Measurements from ENCODE around the gene APBB2. TPM values are rescaled to one million over a fixed set of nuclear protein-coding genes. Genes with fewer than 3 reads are reported as not detected.

APBB2 gene
- total and polyA plus RNA-seq, 10 of the 15 experiments (the other 5 are each of a cell fraction or from before 2014, with no cell fraction given), result 2.7 to 24.6 (median 19.0) TPM

GRCh38 chr4:41102414-41103092, 111.8 kb downstream of the APBB2 start:
- FAIRE-seq (no peak), ATAC-seq (no peak), DNase-seq (ENCODE audit: low read depth, low spot score) (no peak)
- intact Hi-C loops (cut with micrococcal nuclease; ENCODE audit: unreplicated experiment), result no loop called here
- H2AFZ ChIP-seq (ENCODE audit: control insufficient read depth, low read depth, low read length), result no peak overlapping the region
- H3K9me3 ChIP-seq (replicated peaks; ENCODE audit: control insufficient read depth, insufficient read depth, low read length), result no peaks in the 10 kb centered on the region; the same call in 2 of the 3 replicates
- TF ChIP-seq MEF2A (IDR thresholded peaks at IDR 0.05; ENCODE audit: insufficient read depth, low read depth, low read length) (no peak), EGR1 (IDR thresholded peaks at IDR 0.05; ENCODE audit: borderline replicate concordance in 1 of 2, low read depth in 2 of 2, low read length in 2 of 2) (no peak), RB1 (IDR thresholded peaks at IDR 0.05; ENCODE audit: borderline replicate concordance) (no peak), BMI1 (IDR thresholded peaks at IDR 0.05; ENCODE audit: borderline replicate concordance) (no peak), SP1 (IDR thresholded peaks at IDR 0.05; ENCODE audit: low read depth, low read length) (no peak), SMC3 (IDR thresholded peaks at IDR 0.05; ENCODE audit: borderline replicate concordance, low read length) (no peak), POLR2A (IDR thresholded peaks at IDR 0.05; ENCODE audit: low read depth, low read length) (no peak), KDM1A (IDR thresholded peaks at IDR 0.05; ENCODE audit: borderline replicate concordance) (no peak), YBX1 (IDR thresholded peaks at IDR 0.05) (no peak), FOS (IDR thresholded peaks at IDR 0.05; ENCODE audit: borderline replicate concordance, extremely low read depth, insufficient read length) (no peak)
- TF ChIP-seq, protein P1, sequence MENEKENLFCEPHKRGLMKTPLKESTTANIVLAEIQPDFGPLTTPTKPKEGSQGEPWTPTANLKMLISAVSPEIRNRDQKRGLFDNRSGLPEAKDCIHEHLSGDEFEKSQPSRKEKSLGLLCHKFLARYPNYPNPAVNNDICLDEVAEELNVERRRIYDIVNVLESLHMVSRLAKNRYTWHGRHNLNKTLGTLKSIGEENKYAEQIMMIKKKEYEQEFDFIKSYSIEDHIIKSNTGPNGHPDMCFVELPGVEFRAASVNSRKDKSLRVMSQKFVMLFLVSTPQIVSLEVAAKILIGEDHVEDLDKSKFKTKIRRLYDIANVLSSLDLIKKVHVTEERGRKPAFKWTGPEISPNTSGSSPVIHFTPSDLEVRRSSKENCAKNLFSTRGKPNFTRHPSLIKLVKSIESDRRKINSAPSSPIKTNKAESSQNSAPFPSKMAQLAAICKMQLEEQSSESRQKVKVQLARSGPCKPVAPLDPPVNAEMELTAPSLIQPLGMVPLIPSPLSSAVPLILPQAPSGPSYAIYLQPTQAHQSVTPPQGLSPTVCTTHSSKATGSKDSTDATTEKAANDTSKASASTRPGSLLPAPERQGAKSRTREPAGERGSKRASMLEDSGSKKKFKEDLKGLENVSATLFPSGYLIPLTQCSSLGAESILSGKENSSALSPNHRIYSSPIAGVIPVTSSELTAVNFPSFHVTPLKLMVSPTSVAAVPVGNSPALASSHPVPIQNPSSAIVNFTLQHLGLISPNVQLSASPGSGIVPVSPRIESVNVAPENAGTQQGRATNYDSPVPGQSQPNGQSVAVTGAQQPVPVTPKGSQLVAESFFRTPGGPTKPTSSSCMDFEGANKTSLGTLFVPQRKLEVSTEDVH (IDR thresholded peaks at IDR 0.05; ENCODE audit: low read depth, partially characterized antibody), result no peak
- no peaks in the 10 kb centered on the region for H3K79me2 ChIP-seq (ENCODE audit: control insufficient read depth, insufficient read depth, low read length)
- in situ Hi-C loops (cut with MboI), result no loop called here
- no peaks in the 10 kb centered on the region for H3K36me3 ChIP-seq (ENCODE audit: control insufficient read depth in 2 of 2, insufficient read depth in 2 of 2, low read length in 1 of 2)
- H3K27ac ChIP-seq (ENCODE audit: control insufficient read depth, insufficient read depth), result no peak overlapping the region
- WGBS (ENCODE audit: insufficient coverage, insufficient replicate concordance, low lambda C conversion rate, missing lambda C conversion rate), result 40% methylated on average over 9 of the region's 9 CpGs
- no TSS peak for BruUV-seq (replicated peaks)
- ChIA-PET RAD21 (ENCODE audit: unreplicated experiment) (no interaction called here), SMC1A (ENCODE audit: uncharacterized antibody, unreplicated experiment) (no interaction called here), CTCF (interaction anchor here (1.0 kb wide), 1 partner anchor 109 kb away, joined by 3 read pairs; no protein-coding TSS in a partner anchor), POLR2A (no interaction called here)
- no peaks in the 10 kb centered on the region for H3K27me3 ChIP-seq (replicated peaks in 1 of 2; ENCODE audit: control insufficient read depth in 2 of 2, insufficient read depth in 2 of 2, low read length in 1 of 2)
- no peaks in the 10 kb centered on the region; the same call in 1 of the 2 replicates for H3K4me1 ChIP-seq (ENCODE audit: control insufficient read depth, insufficient read depth, low read length)
- H3K4me2 ChIP-seq (ENCODE audit: control insufficient read depth, insufficient read depth), result no peak overlapping the region
- no peak overlapping the region for H3K4me3 ChIP-seq
- no peak overlapping the region for H3K9ac ChIP-seq (ENCODE audit: control insufficient read depth, insufficient read depth, low read length)
- H4K20me1 ChIP-seq (ENCODE audit: control insufficient read depth, insufficient read depth), result no peaks in the 10 kb centered on the region
